K562 (cell line): ENCODE data around the gene NELFE. TPM values are rescaled to one million over a fixed set of nuclear protein-coding genes. Genes with fewer than 3 reads are reported as not detected.

Source experiments
- BCOR ChIP-seq: fragments of 450-650 bp; IDR thresholded peaks from 2 replicates; pipeline ENCODE4 v1.6.1; 2016
- CHD2 ChIP-seq: IDR thresholded peaks from 2 replicates; pipeline ENCODE4 v1.6.1; 2011; ENCODE audit warnings: low read depth, low read length
- FOXK1 ChIP-seq: sonication (generic); formaldehyde crosslinking; IDR thresholded peaks from 2 replicates; pipeline ENCODE4 v1.8.0; 2022; ENCODE audit warnings: missing genetic modification reagents, mild to moderate bottlenecking, borderline replicate concordance
- FOXP1 ChIP-seq: sonication (generic); formaldehyde crosslinking; IDR thresholded peaks from 2 replicates; pipeline ENCODE4 v1.8.0; 2022; ENCODE audit warnings: mild to moderate bottlenecking, missing genetic modification reagents
- HNRNPL ChIP-seq: fragments of 200-400 bp; formaldehyde crosslinking; IDR thresholded peaks from 2 replicates; pipeline ENCODE4 v1.6.1; 2017; ENCODE audit warnings: low read depth, mild to moderate bottlenecking, low read length
- KLF10 ChIP-seq: fragments of 250-450 bp; sonication (Bioruptor Pico); IDR thresholded peaks from 2 replicates; pipeline ENCODE4 v1.6.1; 2021; ENCODE audit warnings: matching md5 sums
- MTA2 ChIP-seq: fragments of 450-650 bp; IDR thresholded peaks from 2 replicates; pipeline ENCODE4 v1.6.1; 2016; ENCODE audit warnings: low read depth
- NR2F6 ChIP-seq: fragments of 450-650 bp; formaldehyde crosslinking; IDR thresholded peaks from 2 replicates; pipeline ENCODE4 v1.4.0; 2020; ENCODE audit warnings: mild to moderate bottlenecking
- PHB ChIP-seq: fragments of 250-450 bp; sonication (Bioruptor Pico); IDR thresholded peaks from 2 replicates; pipeline ENCODE4 v1.5.0; 2021
- RBM14 ChIP-seq: fragments of 200-400 bp; formaldehyde crosslinking; IDR thresholded peaks from 2 replicates; pipeline ENCODE4 v1.6.1; 2018; ENCODE audit warnings: low read depth, mild to moderate bottlenecking, low read length, moderate library complexity, borderline replicate concordance; ENCODE audit not compliant: insufficient read depth
- RFX5 ChIP-seq: IDR thresholded peaks from 2 replicates; pipeline ENCODE4 v1.6.1; 2011; ENCODE audit warnings: low read depth, mild to moderate bottlenecking, improper control_type of control experiment, low read length
- RHOXF2B ChIP-seq: fragments of 250-450 bp; sonication (Bioruptor Pico); conservative IDR thresholded peaks from 2 replicates; pipeline ENCODE4 v1.5.1; 2021
- SIN3B ChIP-seq: fragments of 450-650 bp; IDR thresholded peaks from 2 replicates; pipeline ENCODE4 v1.6.1; 2017; ENCODE audit warnings: low read depth, mild to moderate bottlenecking, moderate library complexity
- SMAD3 ChIP-seq: fragments of 450-650 bp; formaldehyde crosslinking; conservative IDR thresholded peaks from 2 replicates; pipeline ENCODE4 v1.4.0; 2020; ENCODE audit warnings: mild to moderate bottlenecking
- SMC3 ChIP-seq: conservative IDR thresholded peaks from 2 replicates; pipeline ENCODE4 v1.6.1; 2011; ENCODE audit warnings: low read depth, low read length, improper control_type of control experiment; ENCODE audit not compliant: insufficient read depth
- ZFP1 ChIP-seq: fragments of 450-650 bp; formaldehyde crosslinking; IDR thresholded peaks from 2 replicates; pipeline ENCODE4 v1.4.0; 2020; ENCODE audit warnings: mild to moderate bottlenecking, mixed read lengths
- ZFX ChIP-seq: sonication (generic); formaldehyde crosslinking; IDR thresholded peaks from 2 replicates; pipeline ENCODE4 v1.8.0; 2022; ENCODE audit warnings: mild to moderate bottlenecking, missing genetic modification reagents, moderate library complexity
- ZNF431 ChIP-seq: sonication (generic); formaldehyde crosslinking; IDR thresholded peaks from 2 replicates; pipeline ENCODE4 v1.8.0; 2022; ENCODE audit warnings: mild to moderate bottlenecking, missing genetic modification reagents
- ZNF695 ChIP-seq: fragments of 450-650 bp; formaldehyde crosslinking; IDR thresholded peaks from 2 replicates; pipeline ENCODE4 v1.4.0; 2020; ENCODE audit warnings: mild to moderate bottlenecking, moderate library complexity
- polyA plus RNA-seq, 8 experiments: library from polyadenylated mRNA; depleted of rRNA in 4 of 8; stranded (reverse) in 5 of 8; unstranded in 3 of 8; fragments of >200 nt; fragmentation: Nextera tagmentation in 2 of 8; fragmentation: Illumina TruSeq in 1 of 8; extraction: Ambion mirVana in 2 of 8; extraction: Trizol in 1 of 8; gene quantifications; 2 replicates each; pipeline versions ENCODE4 v1.2.1 to v1.2.3, GENCODE V29; 2011 to 2014; ENCODE audit warnings: inconsistent platforms in 1 of 8, missing spikeins in 1 of 8
- total RNA-seq, 7 experiments: library from RNA; depleted of rRNA in 6 of 7; stranded (reverse); fragments of >200 nt in 6 of 7; fragmentation: Illumina TruSeq in 2 of 7; extraction: Trizol in 2 of 7; gene quantifications; 2 replicates each; pipeline versions ENCODE4 v1.2.1 to v1.2.3, GENCODE V29; 2011 to 2021; ENCODE audit warnings: low replicate concordance in 1 of 7
- TF ChIP-seq, protein P1 (sequence below), 3 experiments: IDR thresholded peaks in 2 of 3; conservative IDR thresholded peaks in 1 of 3; 2 replicates each; pipeline ENCODE4 v1.5.1; 2011 to 2012; ENCODE audit warnings: low read length in 3 of 3, mild to moderate bottlenecking in 3 of 3, control low read depth in 2 of 3, improper control_type of control experiment in 1 of 3, inconsistent platforms in 1 of 3, low read depth in 1 of 3, mixed read lengths in 1 of 3, moderate library complexity in 1 of 3; ENCODE audit not compliant: insufficient read depth in 2 of 3
- TF ChIP-seq, protein P2 (sequence below): fragments of 200-800 bp; sonication (Bioruptor generic); IDR thresholded peaks from 2 replicates; pipeline ENCODE4 v1.6.1; 2016; ENCODE audit warnings: missing genetic modification characterization, missing compliant biosample characterization
- TF ChIP-seq, protein P3 (sequence below): fragments of 450-650 bp; IDR thresholded peaks from 2 replicates; pipeline ENCODE4 v1.6.1; 2016

NELFE gene
- total and polyA plus RNA-seq, 9 of the 15 experiments (the other 6 are each of a cell fraction or from before 2014, with no cell fraction given): 15.2 to 157 (median 91.5) TPM

DNA sequence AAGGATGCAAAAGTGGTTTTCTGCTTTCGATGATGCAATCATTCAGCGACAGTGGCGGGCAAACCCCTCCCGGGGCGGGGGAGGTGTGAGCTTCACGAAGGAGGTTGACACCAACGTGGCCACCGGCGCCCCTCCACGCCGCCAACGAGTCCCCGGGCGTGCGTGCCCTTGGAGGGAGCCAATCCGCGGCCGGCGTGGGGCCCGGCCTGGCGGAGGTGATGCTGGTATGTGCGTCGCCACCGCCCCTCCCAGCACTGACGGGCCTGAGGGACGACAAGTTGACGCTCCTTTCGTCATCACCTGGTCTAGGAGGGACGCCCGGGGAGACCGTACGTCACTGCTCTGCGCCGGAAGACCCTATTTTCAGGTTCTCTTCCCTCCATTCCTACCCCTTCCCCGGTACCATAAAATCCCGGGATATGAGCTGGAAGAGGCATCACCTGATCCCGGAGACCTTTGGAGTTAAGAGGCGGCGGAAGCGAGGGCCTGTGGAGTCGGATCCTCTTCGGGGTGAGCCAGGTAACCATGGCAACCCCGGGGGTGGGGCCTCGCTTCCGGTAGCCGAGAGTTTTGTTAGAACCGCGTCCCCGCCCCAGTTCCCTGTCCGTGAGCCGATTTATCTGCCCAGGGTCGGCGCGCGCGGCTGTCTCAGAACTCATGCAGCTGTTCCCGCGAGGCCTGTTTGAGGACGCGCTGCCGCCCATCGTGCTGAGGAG lies 13.4 kb upstream of the NELFE start, which contains the start of gene DXO (continued):
- TF ChIP-seq ZNF431 (CRISPR knock-in tag) (0 out of 2 replicates have a peak, but pooled peaks have one; percentile 37), RFX5 (peak; percentile 73; the same call in 1 of the 2 replicates), CHD2 (peak; percentile 93), PHB (CRISPR knock-in tag) (peak; percentile 50; the same call in 1 of the 2 replicates), NR2F6 (CRISPR knock-in tag) (no peak), RBM14 (no peak), ZFX (CRISPR knock-in tag) (peak; percentile 92), MTA2 (peak; percentile 5; the same call in 1 of the 2 replicates), KLF10 (CRISPR knock-in tag) (no peak), HNRNPL (no peak), ZNF695 (CRISPR knock-in tag) (no peak), SMC3 (0 out of 2 replicates have a peak, but pooled peaks have one; percentile 4), RHOXF2B (CRISPR knock-in tag) (no peak), FOXK1 (no peak; the same call in 1 of the 2 replicates), SIN3B (peak; percentile 91), SMAD3 (peak; percentile 64; the same call in 1 of the 2 replicates), BCOR (peak; percentile 75; the same call in 1 of the 2 replicates), FOXP1 (CRISPR knock-in tag) (peak; percentile 74), ZFP1 (CRISPR knock-in tag) (no peak)
- TF ChIP-seq, protein P1, sequence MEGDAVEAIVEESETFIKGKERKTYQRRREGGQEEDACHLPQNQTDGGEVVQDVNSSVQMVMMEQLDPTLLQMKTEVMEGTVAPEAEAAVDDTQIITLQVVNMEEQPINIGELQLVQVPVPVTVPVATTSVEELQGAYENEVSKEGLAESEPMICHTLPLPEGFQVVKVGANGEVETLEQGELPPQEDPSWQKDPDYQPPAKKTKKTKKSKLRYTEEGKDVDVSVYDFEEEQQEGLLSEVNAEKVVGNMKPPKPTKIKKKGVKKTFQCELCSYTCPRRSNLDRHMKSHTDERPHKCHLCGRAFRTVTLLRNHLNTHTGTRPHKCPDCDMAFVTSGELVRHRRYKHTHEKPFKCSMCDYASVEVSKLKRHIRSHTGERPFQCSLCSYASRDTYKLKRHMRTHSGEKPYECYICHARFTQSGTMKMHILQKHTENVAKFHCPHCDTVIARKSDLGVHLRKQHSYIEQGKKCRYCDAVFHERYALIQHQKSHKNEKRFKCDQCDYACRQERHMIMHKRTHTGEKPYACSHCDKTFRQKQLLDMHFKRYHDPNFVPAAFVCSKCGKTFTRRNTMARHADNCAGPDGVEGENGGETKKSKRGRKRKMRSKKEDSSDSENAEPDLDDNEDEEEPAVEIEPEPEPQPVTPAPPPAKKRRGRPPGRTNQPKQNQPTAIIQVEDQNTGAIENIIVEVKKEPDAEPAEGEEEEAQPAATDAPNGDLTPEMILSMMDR (IDR thresholded peaks at IDR 0.05 in 2 of 3, conservative IDR thresholded peaks at IDR 0.05 in 1 of 3; ENCODE audit: insufficient read depth in 2 of 3, low read depth in 1 of 3, low read length in 3 of 3): peak in 1 of 3 experiments; percentile 0; a peak in 1 of 6 replicates
- TF ChIP-seq, protein P2, sequence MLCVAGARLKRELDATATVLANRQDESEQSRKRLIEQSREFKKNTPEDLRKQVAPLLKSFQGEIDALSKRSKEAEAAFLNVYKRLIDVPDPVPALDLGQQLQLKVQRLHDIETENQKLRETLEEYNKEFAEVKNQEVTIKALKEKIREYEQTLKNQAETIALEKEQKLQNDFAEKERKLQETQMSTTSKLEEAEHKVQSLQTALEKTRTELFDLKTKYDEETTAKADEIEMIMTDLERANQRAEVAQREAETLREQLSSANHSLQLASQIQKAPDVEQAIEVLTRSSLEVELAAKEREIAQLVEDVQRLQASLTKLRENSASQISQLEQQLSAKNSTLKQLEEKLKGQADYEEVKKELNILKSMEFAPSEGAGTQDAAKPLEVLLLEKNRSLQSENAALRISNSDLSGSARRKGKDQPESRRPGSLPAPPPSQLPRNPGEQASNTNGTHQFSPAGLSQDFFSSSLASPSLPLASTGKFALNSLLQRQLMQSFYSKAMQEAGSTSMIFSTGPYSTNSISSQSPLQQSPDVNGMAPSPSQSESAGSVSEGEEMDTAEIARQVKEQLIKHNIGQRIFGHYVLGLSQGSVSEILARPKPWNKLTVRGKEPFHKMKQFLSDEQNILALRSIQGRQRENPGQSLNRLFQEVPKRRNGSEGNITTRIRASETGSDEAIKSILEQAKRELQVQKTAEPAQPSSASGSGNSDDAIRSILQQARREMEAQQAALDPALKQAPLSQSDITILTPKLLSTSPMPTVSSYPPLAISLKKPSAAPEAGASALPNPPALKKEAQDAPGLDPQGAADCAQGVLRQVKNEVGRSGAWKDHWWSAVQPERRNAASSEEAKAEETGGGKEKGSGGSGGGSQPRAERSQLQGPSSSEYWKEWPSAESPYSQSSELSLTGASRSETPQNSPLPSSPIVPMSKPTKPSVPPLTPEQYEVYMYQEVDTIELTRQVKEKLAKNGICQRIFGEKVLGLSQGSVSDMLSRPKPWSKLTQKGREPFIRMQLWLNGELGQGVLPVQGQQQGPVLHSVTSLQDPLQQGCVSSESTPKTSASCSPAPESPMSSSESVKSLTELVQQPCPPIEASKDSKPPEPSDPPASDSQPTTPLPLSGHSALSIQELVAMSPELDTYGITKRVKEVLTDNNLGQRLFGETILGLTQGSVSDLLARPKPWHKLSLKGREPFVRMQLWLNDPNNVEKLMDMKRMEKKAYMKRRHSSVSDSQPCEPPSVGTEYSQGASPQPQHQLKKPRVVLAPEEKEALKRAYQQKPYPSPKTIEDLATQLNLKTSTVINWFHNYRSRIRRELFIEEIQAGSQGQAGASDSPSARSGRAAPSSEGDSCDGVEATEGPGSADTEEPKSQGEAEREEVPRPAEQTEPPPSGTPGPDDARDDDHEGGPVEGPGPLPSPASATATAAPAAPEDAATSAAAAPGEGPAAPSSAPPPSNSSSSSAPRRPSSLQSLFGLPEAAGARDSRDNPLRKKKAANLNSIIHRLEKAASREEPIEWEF (CRISPR knock-in tag): peak; percentile 68; the same call in 1 of the 2 replicates
- TF ChIP-seq, protein P3, sequence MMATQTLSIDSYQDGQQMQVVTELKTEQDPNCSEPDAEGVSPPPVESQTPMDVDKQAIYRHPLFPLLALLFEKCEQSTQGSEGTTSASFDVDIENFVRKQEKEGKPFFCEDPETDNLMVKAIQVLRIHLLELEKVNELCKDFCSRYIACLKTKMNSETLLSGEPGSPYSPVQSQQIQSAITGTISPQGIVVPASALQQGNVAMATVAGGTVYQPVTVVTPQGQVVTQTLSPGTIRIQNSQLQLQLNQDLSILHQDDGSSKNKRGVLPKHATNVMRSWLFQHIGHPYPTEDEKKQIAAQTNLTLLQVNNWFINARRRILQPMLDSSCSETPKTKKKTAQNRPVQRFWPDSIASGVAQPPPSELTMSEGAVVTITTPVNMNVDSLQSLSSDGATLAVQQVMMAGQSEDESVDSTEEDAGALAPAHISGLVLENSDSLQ: peak; percentile 83; the same call in 1 of the 2 replicates
